GM23338 (cell line): Measurements from ENCODE around the gene OS9.

Experiments used
- EZH2 ChIP-seq: fragments of 200-600 bp; sonication (generic); IDR thresholded peaks from one replicate; pipeline ENCODE4 v1.8.0; 2017; ENCODE audit warnings: antibody characterized with exemption, mild to moderate bottlenecking, low read depth; ENCODE audit not compliant: unreplicated experiment
- TF ChIP-seq, protein P1 (sequence below), 2 experiments: fragments of 200-600 bp in 1 of 2; sonication (generic) in 1 of 2; conservative IDR thresholded peaks; 2 replicates each; pipeline versions ENCODE4 v1.5.1 to v1.6.1; 2016 to 2017; ENCODE audit warnings: antibody characterized with exemption in 2 of 2, low read depth in 2 of 2, mild to moderate bottlenecking in 2 of 2, moderate library complexity in 1 of 2
- TF ChIP-seq, protein P2 (sequence below): IDR thresholded peaks from one replicate; pipeline ENCODE4 v1.6.1; 2018; ENCODE audit warnings: antibody characterized with exemption; ENCODE audit not compliant: unreplicated experiment

- TF ChIP-seq, protein P1, sequence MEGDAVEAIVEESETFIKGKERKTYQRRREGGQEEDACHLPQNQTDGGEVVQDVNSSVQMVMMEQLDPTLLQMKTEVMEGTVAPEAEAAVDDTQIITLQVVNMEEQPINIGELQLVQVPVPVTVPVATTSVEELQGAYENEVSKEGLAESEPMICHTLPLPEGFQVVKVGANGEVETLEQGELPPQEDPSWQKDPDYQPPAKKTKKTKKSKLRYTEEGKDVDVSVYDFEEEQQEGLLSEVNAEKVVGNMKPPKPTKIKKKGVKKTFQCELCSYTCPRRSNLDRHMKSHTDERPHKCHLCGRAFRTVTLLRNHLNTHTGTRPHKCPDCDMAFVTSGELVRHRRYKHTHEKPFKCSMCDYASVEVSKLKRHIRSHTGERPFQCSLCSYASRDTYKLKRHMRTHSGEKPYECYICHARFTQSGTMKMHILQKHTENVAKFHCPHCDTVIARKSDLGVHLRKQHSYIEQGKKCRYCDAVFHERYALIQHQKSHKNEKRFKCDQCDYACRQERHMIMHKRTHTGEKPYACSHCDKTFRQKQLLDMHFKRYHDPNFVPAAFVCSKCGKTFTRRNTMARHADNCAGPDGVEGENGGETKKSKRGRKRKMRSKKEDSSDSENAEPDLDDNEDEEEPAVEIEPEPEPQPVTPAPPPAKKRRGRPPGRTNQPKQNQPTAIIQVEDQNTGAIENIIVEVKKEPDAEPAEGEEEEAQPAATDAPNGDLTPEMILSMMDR (conservative IDR thresholded peaks at IDR 0.05; ENCODE audit: low read depth in 2 of 2) = peak; percentile 78 to 87
- peak; percentile 52 for TF ChIP-seq EZH2
- TF ChIP-seq, protein P2, sequence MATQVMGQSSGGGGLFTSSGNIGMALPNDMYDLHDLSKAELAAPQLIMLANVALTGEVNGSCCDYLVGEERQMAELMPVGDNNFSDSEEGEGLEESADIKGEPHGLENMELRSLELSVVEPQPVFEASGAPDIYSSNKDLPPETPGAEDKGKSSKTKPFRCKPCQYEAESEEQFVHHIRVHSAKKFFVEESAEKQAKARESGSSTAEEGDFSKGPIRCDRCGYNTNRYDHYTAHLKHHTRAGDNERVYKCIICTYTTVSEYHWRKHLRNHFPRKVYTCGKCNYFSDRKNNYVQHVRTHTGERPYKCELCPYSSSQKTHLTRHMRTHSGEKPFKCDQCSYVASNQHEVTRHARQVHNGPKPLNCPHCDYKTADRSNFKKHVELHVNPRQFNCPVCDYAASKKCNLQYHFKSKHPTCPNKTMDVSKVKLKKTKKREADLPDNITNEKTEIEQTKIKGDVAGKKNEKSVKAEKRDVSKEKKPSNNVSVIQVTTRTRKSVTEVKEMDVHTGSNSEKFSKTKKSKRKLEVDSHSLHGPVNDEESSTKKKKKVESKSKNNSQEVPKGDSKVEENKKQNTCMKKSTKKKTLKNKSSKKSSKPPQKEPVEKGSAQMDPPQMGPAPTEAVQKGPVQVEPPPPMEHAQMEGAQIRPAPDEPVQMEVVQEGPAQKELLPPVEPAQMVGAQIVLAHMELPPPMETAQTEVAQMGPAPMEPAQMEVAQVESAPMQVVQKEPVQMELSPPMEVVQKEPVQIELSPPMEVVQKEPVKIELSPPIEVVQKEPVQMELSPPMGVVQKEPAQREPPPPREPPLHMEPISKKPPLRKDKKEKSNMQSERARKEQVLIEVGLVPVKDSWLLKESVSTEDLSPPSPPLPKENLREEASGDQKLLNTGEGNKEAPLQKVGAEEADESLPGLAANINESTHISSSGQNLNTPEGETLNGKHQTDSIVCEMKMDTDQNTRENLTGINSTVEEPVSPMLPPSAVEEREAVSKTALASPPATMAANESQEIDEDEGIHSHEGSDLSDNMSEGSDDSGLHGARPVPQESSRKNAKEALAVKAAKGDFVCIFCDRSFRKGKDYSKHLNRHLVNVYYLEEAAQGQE = peak; percentile 26
Measured at GRCh38 chr12:57726151-57726883, 32.4 kb downstream of the OS9 start.
